Stimulated activated naive CD4-positive, alpha-beta T cell (primary cell): ENCODE data around the gene FCSK.

Experiments
- DNase-seq, 6 experiments: peaks; one replicate each; lab custom pipeline; 2025; lab: John Stamatoyannopoulos, UW

Gene FCSK

GRCh38 chr16:70523076-70523742, 68.8 kb downstream of the FCSK start, which contains the start of gene COG4:
Gene COG4 (minus strand): TSS chr16:70523554. CDS start chr16:70523543, 11 bp downstream.
- peak; percentile 82 to 97 (median 89) for DNase-seq

DNA sequence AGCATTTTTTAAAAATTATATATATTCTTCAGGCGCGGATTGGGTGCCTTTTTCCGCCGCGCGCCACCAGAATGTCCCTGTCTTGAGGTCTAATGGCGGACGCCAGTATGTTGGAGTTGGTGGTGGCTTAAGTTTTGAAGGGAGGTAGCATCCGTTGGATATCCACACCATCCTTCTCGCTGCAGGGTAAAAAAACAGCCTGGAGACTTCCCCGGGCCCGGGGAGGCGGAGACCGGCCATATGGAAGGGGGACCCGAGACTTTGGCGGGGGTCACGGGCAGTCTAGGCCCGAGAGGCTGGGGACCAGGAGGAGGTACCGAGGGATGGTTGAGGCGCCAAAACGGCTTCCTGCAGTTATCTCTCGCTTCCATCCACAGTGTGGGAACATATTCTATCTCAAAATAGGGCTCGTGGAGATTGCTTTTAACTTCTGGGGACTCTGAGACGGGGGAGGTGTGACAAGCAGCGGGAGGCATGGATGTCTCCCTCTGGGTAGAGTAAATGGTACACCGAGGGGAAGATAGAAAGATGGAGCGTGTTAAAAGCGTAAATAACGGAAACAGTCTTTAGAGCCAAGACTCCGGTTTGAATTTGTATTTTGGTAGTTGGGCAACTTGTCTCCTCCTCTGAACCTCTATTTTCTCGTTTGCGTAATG, 69.5 kb downstream of the FCSK start, which contains the start of gene SF3B3:
SF3B3 (plus strand) TSS at position 74 of the 656 bp plus-strand sequence. CDS start 2,841 bp downstream, outside the sequence.
- DNase-seq = peak; percentile 76 to 97 (median 84)

DNA sequence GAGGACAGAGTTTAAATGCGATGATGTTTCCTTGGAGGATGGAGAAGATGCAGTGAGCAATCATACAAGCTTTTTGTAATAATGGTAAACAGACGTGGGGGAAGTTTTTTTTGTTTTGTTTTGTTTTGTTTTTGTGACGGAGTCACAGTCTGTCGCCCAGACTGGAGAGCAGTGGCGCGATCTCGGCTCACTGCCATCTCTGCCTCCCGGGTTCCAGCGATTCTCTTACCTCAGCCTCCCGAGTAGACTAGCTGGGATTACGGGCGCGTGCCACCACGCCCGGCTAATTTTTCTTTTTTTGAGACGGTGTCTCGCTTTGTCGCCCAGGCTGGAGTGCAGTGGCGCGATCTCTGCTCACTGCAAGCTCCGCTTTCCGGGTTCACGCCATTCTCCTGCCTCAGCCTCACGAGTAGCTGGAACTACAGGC, 70.0 kb downstream of the FCSK start:
- DNase-seq = peak in 4 of 6 experiments; percentile 19 to 37 (median 30)

DNA sequence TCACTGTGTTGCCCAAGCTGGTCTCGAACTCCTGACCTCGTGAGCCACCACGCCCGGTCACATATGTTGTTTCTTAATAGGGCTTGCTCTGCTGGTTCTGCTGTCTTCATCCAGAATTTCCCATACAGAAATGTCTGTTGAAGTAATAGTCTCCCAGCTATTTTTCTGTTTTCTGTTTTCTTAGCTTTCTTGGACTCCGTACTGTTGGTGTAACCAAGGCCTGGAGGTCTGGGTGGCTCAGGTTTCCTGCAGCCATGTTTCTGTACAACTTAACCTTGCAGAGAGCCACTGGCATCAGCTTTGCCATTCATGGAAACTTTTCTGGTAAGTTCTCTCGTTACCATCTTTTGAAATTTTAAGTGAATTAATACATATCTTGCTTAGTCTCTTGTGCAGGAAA, 72.0 kb downstream of the FCSK start:
- DNase-seq = no peak

DNA sequence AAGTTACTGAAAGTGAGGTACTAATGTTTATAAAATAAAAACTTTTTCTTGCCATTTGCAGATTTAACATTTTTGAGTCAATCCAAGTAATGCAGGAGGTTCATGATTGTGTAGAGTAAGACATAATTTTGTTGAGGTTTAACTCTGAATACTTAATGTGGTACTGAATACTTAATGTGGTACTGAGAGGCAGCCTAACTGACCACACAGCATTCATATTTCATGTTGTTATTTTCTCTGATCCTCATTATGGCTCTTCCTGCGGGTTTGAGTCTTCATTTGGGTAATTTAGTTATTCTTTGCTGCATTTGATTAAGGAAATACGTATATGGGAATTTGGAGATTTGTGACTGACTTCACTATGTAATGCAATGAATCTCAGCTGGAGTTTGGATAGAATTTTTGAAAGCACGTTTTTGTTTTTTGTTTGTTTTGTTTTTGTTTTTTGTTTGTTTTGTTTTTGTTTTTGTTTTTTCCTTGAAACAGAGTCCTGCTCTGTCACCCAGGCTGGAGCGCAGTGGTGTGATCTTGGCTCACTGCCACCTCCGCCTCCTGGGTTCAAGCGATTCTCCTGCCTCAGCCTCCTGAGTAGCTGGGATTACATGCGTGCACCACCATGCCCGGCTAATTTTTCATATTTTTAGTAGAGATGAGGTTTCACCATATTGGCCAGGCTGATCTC, 73.1 kb downstream of the FCSK start:
- DNase-seq = no peak

DNA sequence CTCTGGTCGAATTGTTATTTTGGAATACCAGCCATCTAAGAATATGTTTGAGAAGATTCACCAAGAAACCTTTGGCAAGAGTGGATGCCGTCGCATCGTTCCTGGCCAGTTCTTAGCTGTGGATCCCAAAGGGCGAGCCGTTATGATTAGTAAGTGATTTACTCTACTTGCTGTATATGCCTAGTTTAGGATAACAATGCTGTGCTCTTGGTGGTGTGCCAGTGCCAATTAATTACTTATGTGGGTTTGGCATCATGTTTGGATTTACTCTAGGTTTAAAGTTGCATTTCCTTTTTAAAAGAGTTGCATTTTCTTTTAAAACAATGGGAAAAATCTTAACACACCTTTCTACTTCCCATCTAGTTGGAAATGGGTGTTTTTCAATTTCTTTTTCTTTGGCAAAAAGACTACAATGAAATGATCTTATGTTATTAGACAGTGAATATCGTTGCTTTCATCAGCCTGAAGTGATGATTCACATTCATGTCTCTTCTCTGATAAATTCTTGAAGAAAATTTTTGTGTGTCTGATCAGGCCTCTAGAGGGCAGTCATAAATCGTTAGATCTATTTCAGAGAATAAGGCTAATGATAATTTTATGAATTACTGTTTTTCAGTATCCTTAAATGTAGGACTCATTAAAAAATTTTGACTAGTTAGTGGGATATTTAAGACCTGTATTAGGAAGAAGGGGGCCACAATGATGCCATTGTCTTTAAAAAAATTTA, 74.8 kb downstream of the FCSK start:
- DNase-seq = peak in 2 of 6 experiments; percentile 7 to 8
